NCI-H187 (cell line): ENCODE results near the gene KAT7.

Experiments
- DNase-seq, 2 experiments: peaks; one replicate each; lab custom pipeline; 2025; lab: John Stamatoyannopoulos, UW

Gene KAT7

GRCh38 chr17:49760932-49761558 lies 27.4 kb upstream of the KAT7 start:
- DNase-seq = no peak

GRCh38 chr17:49762151-49762941 lies 26.1 kb upstream of the KAT7 start:
- DNase-seq = no peak

GRCh38 chr17:49763735-49764558 lies 24.5 kb upstream of the KAT7 start, which contains the start of gene FAM117A:
TSS of gene FAM117A (minus strand) at chr17:49764131. CDS start at chr17:49764087, 44 bp downstream.
- DNase-seq = peak; percentile 94 to 97

- DNase-seq = no peak
Observed at GRCh38 chr17:49764559-49765180, 23.8 kb upstream of the KAT7 start.

GRCh38 chr17:49766918-49767530 lies 21.5 kb upstream of the KAT7 start:
- DNase-seq = no peak

GRCh38 chr17:49775546-49776260 lies 12.8 kb upstream of the KAT7 start:
- DNase-seq = no peak

GRCh38 chr17:49776551-49777300 lies 11.8 kb upstream of the KAT7 start:
- DNase-seq = no peak

GRCh38 chr17:49777563-49777962 lies 10.9 kb upstream of the KAT7 start:
- DNase-seq = no peak

GRCh38 chr17:49779156-49779738 lies 9.2 kb upstream of the KAT7 start:
- no peak for DNase-seq

GRCh38 chr17:49779739-49780231 lies 8.7 kb upstream of the KAT7 start:
- no peak for DNase-seq

GRCh38 chr17:49783071-49783715 lies 5.3 kb upstream of the KAT7 start:
- DNase-seq = no peak

- DNase-seq = no peak
Observed at GRCh38 chr17:49783791-49784190, 4.7 kb upstream of the KAT7 start.

- DNase-seq = no peak
Observed at GRCh38 chr17:49784636-49785035, 3.8 kb upstream of the KAT7 start.

- no peak for DNase-seq
Observed at GRCh38 chr17:49787884-49788477, 500 bp upstream of the KAT7 start.

GRCh38 chr17:49789243-49789578 lies 730 bp downstream of the KAT7 start:
- no peak for DNase-seq

GRCh38 chr17:49793309-49793708 lies 4.8 kb downstream of the KAT7 start:
- DNase-seq = no peak

- DNase-seq = no peak
Observed at GRCh38 chr17:49795372-49795771, 6.9 kb downstream of the KAT7 start.

- no peak for DNase-seq
Observed at GRCh38 chr17:49798182-49798581, 9.7 kb downstream of the KAT7 start.

- DNase-seq = no peak
Observed at GRCh38 chr17:49798738-49799137, 10.3 kb downstream of the KAT7 start.
